Eye (tissue), 1 donor: Measurements from ENCODE around the gene ARHGAP8.
"Not testable (repeated sequence)": the region's sequence is repeated elsewhere in the genome, so short reads cannot be mapped to it uniquely, and the experiment has no call there.

Experiments used
- DNase-seq: peaks from one replicate; pipeline ENCODE4 v3.0.0-alpha.2; 2015

Gene ARHGAP8

DNA sequence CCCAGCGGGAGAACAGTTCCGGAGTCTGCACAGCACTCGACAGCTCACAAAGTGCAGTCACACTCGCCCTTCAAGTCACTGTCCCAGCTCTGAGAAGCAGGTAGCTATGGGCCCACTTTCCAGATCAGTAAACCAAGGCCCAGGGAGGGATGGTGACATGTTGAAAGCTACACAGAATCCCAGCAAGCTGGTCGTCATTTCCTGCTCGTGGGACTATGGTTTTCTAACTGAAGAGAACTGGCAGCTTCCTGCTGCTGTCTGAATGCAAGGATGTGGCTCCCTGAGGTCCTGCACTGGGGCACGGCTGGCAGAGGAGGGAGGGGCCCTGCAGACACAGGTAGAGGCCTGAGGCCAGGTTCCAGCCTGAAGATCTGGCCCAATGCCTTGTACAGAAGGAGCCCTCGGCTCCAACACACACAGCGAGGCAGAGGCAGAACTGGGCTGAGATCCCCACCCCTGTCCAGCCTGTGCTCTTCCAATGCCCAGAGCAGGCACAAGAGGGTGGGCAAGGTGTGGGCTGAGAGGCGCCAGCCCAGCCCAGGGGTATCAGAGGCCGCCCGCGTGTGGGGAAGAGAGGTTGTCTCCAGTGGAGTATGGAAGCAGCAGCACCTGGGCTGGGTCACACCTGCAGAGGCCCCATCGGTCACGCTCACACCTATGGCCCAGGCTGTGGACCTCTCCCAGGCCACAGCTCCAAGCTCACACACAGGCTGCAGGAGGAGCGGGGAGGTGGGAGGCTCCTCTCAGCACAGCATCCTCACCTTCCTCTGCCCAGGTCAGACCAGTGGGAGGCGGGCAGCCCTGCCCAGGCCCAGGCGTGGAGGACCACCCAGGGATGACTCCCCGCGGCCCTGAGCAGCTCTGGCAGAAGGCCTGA, 138.3 kb downstream of the ARHGAP8 start:
- no peak for DNase-seq

- DNase-seq = no peak
Measured at GRCh38 chr22:44891293-44891747, 138.9 kb downstream of the ARHGAP8 start.

DNA sequence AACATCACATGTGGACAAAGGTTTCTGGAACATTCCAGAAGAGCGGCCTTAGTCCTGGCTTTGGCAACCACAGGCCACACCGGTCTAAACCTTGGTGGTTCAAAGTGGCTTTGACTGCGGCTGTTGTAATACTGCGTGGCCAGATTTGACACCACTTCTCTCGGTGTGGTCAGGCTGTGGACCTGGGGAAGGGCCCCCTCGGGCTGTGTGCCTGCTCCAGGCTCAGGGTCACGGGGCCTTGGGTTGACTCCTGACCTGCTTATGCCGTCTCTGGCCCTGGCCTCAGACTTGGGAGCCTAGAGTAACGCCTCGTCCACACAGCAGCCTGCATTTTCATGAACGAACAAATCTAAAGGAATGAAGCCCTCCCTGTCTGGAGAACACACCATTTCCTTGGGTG, 139.4 kb downstream of the ARHGAP8 start:
- DNase-seq = no peak

- DNase-seq = no peak
Measured at GRCh38 chr22:44892243-44892642, 139.9 kb downstream of the ARHGAP8 start.

GRCh38 chr22:44892803-44893730, 140.7 kb downstream of the ARHGAP8 start:
- no peak for DNase-seq

DNA sequence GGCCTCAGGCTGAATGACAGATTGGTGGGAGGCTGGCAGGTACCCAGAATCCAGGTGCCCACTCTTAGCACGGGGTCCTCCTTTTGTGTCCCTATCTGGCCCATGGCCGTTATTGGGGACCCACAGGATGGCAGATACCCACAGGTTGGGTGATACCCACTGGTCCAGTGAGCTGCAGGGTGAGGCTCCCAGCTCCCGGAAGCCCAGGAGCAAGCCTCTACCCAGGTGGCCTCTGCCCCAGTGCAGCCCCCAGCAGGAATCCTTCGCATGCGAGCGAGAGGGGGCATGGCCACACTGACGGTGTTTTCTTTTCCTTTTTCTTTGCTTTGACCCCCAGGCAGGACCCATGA, 141.3 kb downstream of the ARHGAP8 start:
- DNase-seq = no peak

DNA sequence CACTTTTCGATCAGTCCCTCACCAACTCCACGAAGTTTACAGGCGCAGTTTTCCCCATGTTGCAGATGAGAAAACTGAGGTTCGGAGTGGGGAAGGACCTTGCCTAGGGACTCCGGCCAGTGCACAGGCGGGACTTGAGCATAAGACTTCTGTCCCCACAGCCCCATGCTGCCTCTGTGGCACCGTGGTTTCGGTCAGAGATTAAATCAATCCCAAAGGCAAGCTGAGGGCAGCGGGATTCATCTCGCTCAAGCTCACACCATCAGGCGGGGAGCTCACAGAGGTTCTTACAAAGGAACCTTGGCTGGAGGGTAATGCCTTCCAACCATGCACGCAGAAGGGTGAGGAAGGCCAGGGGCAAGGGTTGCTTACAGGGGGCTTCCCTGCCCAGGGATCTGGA, 141.9 kb downstream of the ARHGAP8 start:
- no peak for DNase-seq

- no peak for DNase-seq
Measured at GRCh38 chr22:44894782-44895181, 142.4 kb downstream of the ARHGAP8 start.

- DNase-seq = no peak
Measured at GRCh38 chr22:44895296-44896055, 143.1 kb downstream of the ARHGAP8 start.

GRCh38 chr22:44898236-44898635, 145.9 kb downstream of the ARHGAP8 start:
- no peak for DNase-seq

- peak; percentile 38 for DNase-seq
Measured at GRCh38 chr22:44901301-44901700, 148.9 kb downstream of the ARHGAP8 start.

DNA sequence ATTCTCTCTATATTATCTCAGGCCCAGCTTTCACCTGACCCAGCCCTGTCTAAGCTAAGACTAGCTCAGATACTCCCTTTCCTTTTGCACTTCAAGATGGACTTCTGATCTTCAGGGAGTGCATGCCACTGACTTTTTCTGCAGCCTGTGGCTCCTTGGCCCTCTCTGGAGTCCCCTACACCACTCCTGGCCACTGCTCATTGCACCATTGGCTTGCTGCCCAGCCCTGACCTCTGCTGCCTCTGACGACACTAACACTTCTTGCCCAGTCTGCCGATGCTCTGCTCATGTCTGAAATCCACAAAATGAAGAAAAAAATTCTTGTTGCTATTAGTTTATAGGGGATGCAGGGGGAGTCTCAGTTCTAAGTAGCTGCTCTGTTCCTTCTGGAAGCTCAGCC, 150.8 kb downstream of the ARHGAP8 start:
- DNase-seq = not testable (repeated sequence)

DNA sequence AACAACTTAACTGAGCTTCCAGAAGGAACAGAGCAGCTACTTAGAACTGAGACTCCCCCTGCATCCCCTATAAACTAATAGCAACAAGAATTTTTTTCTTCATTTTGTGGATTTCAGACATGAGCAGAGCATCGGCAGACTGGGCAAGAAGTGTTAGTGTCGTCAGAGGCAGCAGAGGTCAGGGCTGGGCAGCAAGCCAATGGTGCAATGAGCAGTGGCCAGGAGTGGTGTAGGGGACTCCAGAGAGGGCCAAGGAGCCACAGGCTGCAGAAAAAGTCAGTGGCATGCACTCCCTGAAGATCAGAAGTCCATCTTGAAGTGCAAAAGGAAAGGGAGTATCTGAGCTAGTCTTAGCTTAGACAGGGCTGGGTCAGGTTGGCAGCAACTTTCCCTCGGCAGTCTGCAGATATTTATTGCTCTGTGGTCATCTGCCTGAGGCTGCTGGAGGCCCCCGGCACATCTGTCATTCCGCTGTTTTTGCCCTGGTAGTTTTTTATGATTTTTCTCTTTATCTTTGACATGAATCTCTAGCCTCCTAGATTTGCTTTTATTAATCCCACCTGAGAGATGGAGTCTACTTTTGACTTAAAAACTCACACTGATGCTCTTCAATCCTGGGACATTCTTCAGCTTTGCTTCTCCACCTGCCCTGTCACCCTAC, 152.2 kb downstream of the ARHGAP8 start:
- not testable (repeated sequence) for DNase-seq

DNA sequence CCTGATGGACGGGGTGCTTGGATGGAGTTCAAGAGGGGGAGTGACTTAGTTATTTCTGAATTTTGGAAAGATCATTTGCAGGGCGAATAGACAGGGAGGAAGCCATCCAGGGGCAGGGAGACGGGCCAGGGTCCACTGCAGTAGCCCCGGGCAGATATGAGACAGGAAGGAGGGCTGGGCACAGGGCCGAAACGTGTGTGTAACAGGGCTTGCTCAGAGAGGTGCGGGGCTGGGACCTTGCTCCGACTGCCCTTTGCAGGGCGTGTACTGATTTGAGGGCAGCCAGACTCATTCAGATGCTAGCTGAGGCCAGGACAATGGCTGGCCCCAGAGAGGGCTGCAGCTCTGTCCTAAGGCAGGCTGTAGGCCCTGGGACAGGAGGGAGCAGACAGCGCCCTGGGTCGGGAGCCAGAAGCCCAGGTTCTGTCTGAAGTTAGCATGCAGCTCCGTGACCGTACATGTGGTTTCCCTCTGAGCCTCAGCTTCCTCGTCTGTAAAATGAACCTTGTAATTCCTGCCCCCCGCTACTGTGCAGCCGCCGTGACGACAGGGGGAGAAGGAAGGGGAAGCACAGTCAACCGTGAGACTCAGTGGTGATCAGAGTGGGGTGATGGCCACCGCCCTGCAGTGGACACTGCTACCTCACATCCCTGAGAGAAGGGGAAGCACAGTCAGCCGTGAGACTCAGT, 154.0 kb downstream of the ARHGAP8 start:
- DNase-seq = no peak

- no peak for DNase-seq
Measured at GRCh38 chr22:44906999-44907644, 154.7 kb downstream of the ARHGAP8 start.

DNA sequence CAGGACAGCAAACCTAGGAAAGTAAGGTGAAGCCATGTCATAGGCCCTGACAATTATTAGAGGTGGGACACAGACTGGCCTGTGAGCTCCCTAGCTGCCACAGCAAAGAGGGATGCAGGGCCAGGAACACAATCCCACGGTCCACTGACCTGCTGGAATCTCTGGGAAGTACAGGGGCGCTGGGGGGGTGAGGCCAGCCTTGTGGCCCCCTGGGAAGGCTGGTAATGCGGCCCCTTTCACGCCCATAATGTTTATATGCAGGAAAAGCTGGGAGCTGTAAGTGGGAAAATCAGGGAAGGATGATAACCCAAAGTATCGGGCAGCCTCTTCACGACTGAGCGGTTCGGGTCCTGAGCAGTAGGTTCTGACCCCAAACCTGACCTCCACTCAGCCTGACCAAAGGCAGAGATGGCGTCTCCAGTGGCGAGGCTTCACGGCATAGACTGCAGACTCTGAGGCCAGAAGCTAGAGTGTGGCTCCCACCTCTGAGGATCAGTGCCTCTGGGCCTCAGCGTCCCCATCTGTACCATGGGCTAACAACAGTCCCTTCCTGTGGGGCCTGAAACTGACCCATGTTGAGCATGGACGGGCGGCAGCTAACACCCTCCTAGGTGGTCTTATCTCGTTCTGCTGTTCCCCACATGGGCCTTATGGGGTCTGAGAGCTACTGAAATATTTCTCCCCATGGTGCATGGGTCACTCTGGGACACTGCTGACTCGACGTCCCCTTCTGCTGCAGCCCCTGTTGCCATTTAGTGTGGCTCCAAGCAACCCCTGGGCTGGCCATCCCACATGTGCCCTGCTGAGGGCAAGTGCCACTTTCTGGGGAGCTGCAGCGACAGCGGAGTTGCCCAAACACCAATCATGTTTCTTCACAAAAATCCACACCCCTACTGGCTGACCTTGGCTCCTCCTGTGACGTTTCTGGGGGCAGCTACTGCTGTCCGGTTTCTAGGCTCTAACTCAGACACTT, 155.7 kb downstream of the ARHGAP8 start:
- DNase-seq = no peak

GRCh38 chr22:44909241-44909640, 156.9 kb downstream of the ARHGAP8 start:
- no peak for DNase-seq
